Activated CD8-positive, alpha-beta T cell treated with anti-CD3 and anti-CD28 coated beads for 36 hours (primary cell): ENCODE data around the gene REPIN1. TPM values are rescaled to one million over a fixed set of nuclear protein-coding genes. Genes with fewer than 3 reads are reported as not detected.

Experiments
- ATAC-seq: fragments of 200-7000 bp; cut with Tn5 transposase; one replicate; pipeline ENCODE4 v1.10.0; 2021; ENCODE audit warnings: mild to moderate bottlenecking, moderate library complexity
- CTCF ChIA-PET: fragments of 350-600 bp; sonication (Branson Sonifier 250); formaldehyde crosslinking; loops from one replicate; lab custom pipeline; 2021; ENCODE audit warnings: antibody characterized with exemption; lab: Charles Lee
- POLR2A ChIA-PET: fragments of 350-600 bp; sonication (Branson Sonifier 250); formaldehyde crosslinking; loops from one replicate; lab custom pipeline; 2021; ENCODE audit warnings: antibody characterized with exemption; lab: Charles Lee
- DNase-seq: peaks from one replicate; pipeline ENCODE4 v3.0.0-alpha.2; 2020
- H3K27ac Mint-ChIP-seq: one replicate; pipeline ENCODE4 v1.8.0; 2021; ENCODE audit warnings: mild to moderate bottlenecking, mixed read lengths
- H3K27me3 Mint-ChIP-seq: one replicate; pipeline ENCODE4 v1.8.0; 2021; ENCODE audit warnings: mixed read lengths
- H3K36me3 Mint-ChIP-seq: one replicate; pipeline ENCODE4 v1.8.0; 2021; ENCODE audit warnings: low read depth, mixed read lengths
- H3K4me1 Mint-ChIP-seq: one replicate; pipeline ENCODE4 v1.8.0; 2021; ENCODE audit warnings: low read depth, mixed read lengths
- H3K4me3 Mint-ChIP-seq: one replicate; pipeline ENCODE4 v1.8.0; 2021; ENCODE audit warnings: mild to moderate bottlenecking, moderate library complexity, mixed read lengths
- H3K9me3 Mint-ChIP-seq: one replicate; pipeline ENCODE4 v1.8.0; 2021; ENCODE audit warnings: mixed read lengths
- intact Hi-C: fragments of 100-400 bp; cut with micrococcal nuclease; formaldehyde crosslinking; loops from one replicate; pipeline ENCODE4 v1.10.0; 2022
- total RNA-seq, 2 experiments: library from RNA; stranded (reverse); gene quantifications; one replicate each; pipeline ENCODE4 v1.2.3, GENCODE V29; 2021
- TF ChIP-seq, protein P1 (sequence below): fragments of 200-600 bp; IDR thresholded peaks from one replicate; pipeline ENCODE4 v1.8.0; 2022; ENCODE audit warnings: antibody characterized with exemption, mild to moderate bottlenecking

REPIN1 gene
- total RNA-seq, 2 experiments from 2014 or later = 56.0 to 59.2 TPM

GRCh38 chr7:150408393-150409299, 40.0 kb downstream of the REPIN1 start:
- CTCF ChIA-PET = interaction anchor here (1.2 to 1.7 kb wide), 2 partner anchors 13 to 30 kb away, joined by 4 read pairs; no protein-coding TSS in a partner anchor
- peak overlapping the region; percentile 68 for H3K27ac Mint-ChIP-seq
- DNase-seq (no peak), ATAC-seq (no peak)
- H3K36me3 Mint-ChIP-seq = peaks cover 8% of the 10 kb centered on the region
- TF ChIP-seq, protein P1, sequence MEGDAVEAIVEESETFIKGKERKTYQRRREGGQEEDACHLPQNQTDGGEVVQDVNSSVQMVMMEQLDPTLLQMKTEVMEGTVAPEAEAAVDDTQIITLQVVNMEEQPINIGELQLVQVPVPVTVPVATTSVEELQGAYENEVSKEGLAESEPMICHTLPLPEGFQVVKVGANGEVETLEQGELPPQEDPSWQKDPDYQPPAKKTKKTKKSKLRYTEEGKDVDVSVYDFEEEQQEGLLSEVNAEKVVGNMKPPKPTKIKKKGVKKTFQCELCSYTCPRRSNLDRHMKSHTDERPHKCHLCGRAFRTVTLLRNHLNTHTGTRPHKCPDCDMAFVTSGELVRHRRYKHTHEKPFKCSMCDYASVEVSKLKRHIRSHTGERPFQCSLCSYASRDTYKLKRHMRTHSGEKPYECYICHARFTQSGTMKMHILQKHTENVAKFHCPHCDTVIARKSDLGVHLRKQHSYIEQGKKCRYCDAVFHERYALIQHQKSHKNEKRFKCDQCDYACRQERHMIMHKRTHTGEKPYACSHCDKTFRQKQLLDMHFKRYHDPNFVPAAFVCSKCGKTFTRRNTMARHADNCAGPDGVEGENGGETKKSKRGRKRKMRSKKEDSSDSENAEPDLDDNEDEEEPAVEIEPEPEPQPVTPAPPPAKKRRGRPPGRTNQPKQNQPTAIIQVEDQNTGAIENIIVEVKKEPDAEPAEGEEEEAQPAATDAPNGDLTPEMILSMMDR = no peak
- H3K4me1 Mint-ChIP-seq = peaks cover 31% of the 10 kb centered on the region
- H3K4me3 Mint-ChIP-seq = no peak overlapping the region
- POLR2A ChIA-PET = interaction anchor here (1.2 kb wide), 1 partner anchor 40 kb away, joined by 4 read pairs; the partner anchor contains the start of gene REPIN1
- no peaks in the 10 kb centered on the region for H3K9me3 Mint-ChIP-seq
- intact Hi-C loops = loop anchor here (5.0 kb wide), 1 partner anchor 51 kb away; no protein-coding TSS in a partner anchor
- H3K27me3 Mint-ChIP-seq = no peaks in the 10 kb centered on the region

GRCh38 chr7:150409300-150410030, 40.8 kb downstream of the REPIN1 start:
- TF ChIP-seq, protein P1 = no peak
- Mint-ChIP-seq H3K36me3 (peaks cover 8% of the 10 kb centered on the region), H3K9me3 (no peaks in the 10 kb centered on the region), H3K27ac (no peak overlapping the region), H3K4me3 (no peak overlapping the region), H3K27me3 (no peaks in the 10 kb centered on the region), H3K4me1 (peaks cover 25% of the 10 kb centered on the region)
- ChIA-PET POLR2A (no interaction called here), CTCF (interaction anchor here (1.7 kb wide), 1 partner anchor 12 kb away, joined by 4 read pairs; no protein-coding TSS in a partner anchor)
- no peak for DNase-seq
- intact Hi-C loops = loop anchor here (5.0 kb wide), 1 partner anchor 52 kb away; no protein-coding TSS in a partner anchor
- ATAC-seq = no peak

DNA sequence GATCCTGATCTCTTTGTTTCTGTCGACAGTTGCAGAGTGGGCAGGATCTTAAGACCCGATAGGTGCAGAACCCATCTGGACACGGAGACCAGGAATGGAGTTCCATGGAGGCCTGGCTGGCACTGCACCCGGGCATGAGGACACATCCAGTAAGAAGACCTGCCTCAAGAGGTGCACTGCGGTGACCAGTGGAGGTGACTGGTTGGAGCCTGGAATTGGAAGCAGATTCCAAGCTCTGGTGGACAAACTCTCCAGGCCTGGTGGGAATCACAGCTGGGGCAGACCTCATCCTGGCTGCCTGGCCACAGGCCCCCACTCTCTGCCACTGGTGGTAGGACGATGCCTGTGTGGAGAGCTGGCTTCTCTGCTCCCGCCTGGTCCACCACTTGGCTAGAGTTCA, 41.5 kb downstream of the REPIN1 start:
- H3K27me3 Mint-ChIP-seq = no peaks in the 10 kb centered on the region
- no peak overlapping the region for H3K27ac Mint-ChIP-seq
- CTCF ChIA-PET = interaction anchor here (1.7 kb wide), 1 partner anchor 12 kb away, joined by 4 read pairs; no protein-coding TSS in a partner anchor
- TF ChIP-seq, protein P1 = no peak
- POLR2A ChIA-PET = no interaction called here
- intact Hi-C loops = no loop called here
- ATAC-seq (no peak), DNase-seq (no peak)
- H3K36me3 Mint-ChIP-seq = peaks cover 8% of the 10 kb centered on the region
- no peak overlapping the region for H3K4me3 Mint-ChIP-seq
- peaks cover 23% of the 10 kb centered on the region for H3K4me1 Mint-ChIP-seq
- H3K9me3 Mint-ChIP-seq = no peaks in the 10 kb centered on the region

GRCh38 chr7:150410680-150411346, 42.2 kb downstream of the REPIN1 start:
- H3K27ac Mint-ChIP-seq = no peak overlapping the region
- no peak overlapping the region for H3K4me3 Mint-ChIP-seq
- intact Hi-C loops = no loop called here
- ATAC-seq (no peak), DNase-seq (no peak)
- H3K9me3 Mint-ChIP-seq = no peaks in the 10 kb centered on the region
- H3K4me1 Mint-ChIP-seq = peaks cover 20% of the 10 kb centered on the region
- POLR2A ChIA-PET = interaction anchor here (0.7 kb wide), 1 partner anchor 97 kb away, joined by 5 read pairs; no protein-coding TSS in a partner anchor
- TF ChIP-seq, protein P1 = no peak
- no peaks in the 10 kb centered on the region for H3K27me3 Mint-ChIP-seq
- peaks cover 8% of the 10 kb centered on the region for H3K36me3 Mint-ChIP-seq
- CTCF ChIA-PET = no interaction called here
